ENCODE results near the gene LRRN3.
A peak's percentile ranks its signal among the peaks of the same experiment; 100 is the strongest.

Gene LRRN3

DNA sequence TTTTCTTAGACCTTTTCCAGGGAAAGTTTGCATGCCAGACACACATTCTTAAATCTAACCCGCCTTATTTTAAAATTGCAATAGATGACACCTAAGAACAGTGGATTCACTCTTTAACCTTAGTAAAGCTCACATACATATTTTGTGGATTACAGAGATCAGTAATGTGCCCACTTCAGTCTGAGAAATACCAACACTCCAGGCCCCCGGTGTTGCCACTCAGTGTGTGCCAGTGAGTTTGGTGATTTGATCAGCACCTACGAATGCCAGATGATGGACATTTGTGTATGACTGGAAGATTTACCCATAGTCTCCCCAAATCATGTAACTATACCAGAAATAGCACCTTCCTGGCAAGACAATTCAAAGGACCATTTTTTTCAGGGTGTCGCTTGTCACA lies 2.6 kb downstream of the LRRN3 start:
- TF ChIP-seq, protein P1, sequence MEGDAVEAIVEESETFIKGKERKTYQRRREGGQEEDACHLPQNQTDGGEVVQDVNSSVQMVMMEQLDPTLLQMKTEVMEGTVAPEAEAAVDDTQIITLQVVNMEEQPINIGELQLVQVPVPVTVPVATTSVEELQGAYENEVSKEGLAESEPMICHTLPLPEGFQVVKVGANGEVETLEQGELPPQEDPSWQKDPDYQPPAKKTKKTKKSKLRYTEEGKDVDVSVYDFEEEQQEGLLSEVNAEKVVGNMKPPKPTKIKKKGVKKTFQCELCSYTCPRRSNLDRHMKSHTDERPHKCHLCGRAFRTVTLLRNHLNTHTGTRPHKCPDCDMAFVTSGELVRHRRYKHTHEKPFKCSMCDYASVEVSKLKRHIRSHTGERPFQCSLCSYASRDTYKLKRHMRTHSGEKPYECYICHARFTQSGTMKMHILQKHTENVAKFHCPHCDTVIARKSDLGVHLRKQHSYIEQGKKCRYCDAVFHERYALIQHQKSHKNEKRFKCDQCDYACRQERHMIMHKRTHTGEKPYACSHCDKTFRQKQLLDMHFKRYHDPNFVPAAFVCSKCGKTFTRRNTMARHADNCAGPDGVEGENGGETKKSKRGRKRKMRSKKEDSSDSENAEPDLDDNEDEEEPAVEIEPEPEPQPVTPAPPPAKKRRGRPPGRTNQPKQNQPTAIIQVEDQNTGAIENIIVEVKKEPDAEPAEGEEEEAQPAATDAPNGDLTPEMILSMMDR (IDR thresholded peaks at IDR 0.05; ENCODE audit: insufficient read depth, low read depth, low read length, missing control alignments): no peak
- H3K4me3 ChIP-seq (ENCODE audit: low read length): no peak overlapping the region

DNA sequence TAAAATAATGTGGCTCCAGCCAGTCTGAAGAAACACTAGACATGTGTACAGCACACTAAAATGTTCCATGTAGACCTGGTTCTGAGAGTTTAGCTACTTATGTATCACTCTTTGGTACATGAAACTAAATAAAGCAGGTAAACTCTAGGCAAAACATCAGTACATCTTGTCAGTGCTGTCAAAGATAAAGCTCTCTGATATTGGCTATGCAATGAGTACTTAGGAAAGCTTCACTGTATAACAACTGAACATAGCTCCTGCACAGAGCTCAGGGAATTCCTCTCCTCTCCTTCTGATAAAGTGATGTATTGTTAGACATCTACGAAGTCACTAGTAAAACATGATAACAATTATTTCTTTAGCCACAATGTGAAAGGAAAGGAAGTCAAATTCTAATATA lies 3.5 kb downstream of the LRRN3 start:
- H3K4me3 ChIP-seq (ENCODE audit: low read length): no peak overlapping the region
- TF ChIP-seq, protein P1 (IDR thresholded peaks at IDR 0.05; ENCODE audit: insufficient read depth, low read depth, low read length, missing control alignments): no peak
- DNase-seq (ENCODE audit: low read depth): no peak

More for the DNA sequence above, 2.6 kb downstream of the LRRN3 start:
- no peak for DNase-seq (ENCODE audit: low read depth)

DNA sequence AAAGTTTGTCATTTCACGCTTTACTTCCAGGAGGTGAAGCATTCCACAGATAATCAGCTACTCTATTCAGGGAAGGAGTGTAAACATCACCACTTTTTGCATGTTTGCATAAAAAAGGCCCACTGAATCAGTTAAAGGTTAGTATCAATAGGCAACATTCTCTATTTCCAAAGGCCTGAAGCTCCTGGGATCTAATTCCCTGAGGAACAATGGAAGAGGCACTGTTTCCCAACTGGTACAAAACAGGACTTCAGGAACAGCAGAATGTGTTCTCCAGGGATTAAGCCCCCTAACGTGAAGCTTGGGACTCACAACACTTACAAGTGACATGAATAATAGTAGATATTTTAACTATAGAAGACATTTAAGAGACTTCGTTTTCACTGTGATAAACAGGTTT lies 6.1 kb downstream of the LRRN3 start:
- TF ChIP-seq, protein P1 (IDR thresholded peaks at IDR 0.05; ENCODE audit: insufficient read depth, low read depth, low read length, missing control alignments): no peak
- no peak for DNase-seq (ENCODE audit: low read depth)
- no peak overlapping the region for H3K4me3 ChIP-seq (ENCODE audit: low read length)

DNA sequence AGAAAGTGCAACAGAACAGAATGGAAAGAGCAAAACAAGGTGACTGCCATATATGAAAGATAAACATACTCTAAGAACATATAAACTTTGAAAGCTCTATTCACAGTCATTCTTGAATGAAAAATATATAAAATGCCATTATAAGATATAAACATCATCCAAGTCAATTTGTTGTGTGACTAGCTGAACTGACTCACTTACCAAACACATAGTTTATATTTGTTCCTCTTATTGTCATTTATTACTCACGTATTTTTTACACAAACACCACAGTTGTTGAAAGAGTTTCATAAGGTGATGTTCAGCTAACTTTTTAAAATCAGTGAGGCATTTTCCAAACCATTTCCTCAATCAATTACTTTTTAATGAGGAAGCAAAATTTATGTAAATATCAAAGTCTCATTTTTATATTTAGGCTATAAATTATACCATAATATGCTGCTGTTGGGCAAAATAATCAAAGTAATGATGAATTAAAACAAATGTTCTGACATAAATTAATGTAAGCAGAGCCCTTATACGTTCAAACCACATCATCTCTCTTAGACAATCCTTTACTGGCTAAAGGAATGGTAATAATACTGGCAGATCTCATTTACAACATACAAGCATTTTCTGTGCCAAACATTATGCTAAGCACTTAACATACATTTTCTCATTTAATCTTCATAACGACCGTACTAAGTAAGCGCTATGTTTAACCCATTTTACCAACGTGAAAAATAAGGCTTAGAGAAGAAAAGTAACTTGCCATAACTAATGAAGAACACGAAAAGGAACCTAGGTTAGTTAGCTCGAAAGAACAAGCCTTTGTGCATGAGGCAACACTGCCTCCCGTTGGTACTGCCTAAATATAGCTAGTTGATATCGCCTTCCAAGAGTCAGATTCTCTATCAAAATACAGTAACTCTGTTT lies 7.3 kb downstream of the LRRN3 start:
- H3K4me3 ChIP-seq (ENCODE audit: low read length): no peak overlapping the region
- peak; percentile 41 for DNase-seq (ENCODE audit: low read depth)
- TF ChIP-seq, protein P1 (IDR thresholded peaks at IDR 0.05; ENCODE audit: insufficient read depth, low read depth, low read length, missing control alignments): peak; percentile 76

DNA sequence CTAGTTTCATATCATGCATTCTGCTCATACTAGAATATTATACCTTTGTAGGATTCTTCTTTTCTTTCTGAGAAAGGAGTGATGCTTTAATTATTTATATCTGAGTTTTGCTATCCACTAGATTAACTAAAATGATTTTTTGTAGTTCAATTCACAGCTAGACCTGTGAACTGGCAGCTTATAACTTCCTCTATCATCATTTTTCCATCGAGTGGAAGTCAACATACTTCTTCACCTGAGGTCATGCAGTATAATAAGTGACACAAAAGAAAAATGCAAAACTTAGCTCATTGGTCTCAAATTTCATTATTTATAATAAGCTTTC lies 8.0 kb downstream of the LRRN3 start:
- TF ChIP-seq, protein P1 (IDR thresholded peaks at IDR 0.05; ENCODE audit: insufficient read depth, low read depth, low read length, missing control alignments): no peak
- no peak overlapping the region for H3K4me3 ChIP-seq (ENCODE audit: low read length)

DNA sequence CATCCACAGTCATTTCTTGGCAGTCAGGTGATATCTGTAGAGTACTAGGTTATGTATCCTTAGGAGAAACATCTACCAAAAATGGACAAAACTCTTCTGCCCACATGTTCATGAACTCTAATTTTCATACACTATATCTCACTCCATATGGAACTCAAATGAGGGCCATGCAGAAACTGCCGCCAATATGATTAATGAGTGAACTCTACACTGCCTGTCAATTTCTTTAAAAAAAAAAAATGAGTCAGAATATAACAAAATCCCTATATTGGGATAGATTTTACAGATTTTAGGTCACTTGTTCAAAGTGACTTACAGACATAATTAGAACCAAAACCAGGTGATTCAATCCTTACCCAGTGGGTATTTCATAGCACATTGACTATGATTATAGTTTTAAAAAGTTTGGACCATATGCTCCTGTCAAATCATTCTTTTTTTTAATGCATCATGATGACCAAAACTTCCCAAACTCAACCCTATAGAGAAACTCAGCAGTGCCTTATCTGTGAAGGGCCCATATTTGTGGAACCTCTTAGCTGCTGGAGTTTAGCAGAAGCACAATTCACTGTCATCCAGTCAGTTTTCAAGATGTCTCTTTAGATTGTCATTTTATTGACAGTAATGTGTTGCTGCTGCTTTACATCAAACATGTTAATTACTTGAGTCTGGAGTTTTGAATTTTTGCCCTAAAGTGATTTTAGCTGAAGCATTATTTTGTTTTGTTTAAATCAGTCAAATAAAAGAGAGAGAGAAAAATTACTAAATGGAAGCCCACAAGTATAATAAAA lies 11.1 kb downstream of the LRRN3 start:
- TF ChIP-seq, protein P1 (IDR thresholded peaks at IDR 0.05; ENCODE audit: insufficient read depth, low read depth, low read length, missing control alignments): no peak
- H3K4me3 ChIP-seq (ENCODE audit: low read length): no peak overlapping the region
- DNase-seq (ENCODE audit: low read depth): no peak

More for the DNA sequence above, 8.0 kb downstream of the LRRN3 start:
- no peak for DNase-seq (ENCODE audit: low read depth)

Measured in epithelial cell of esophagus (primary cell).